Body of pancreas (tissue), 4 donors: Measurements from ENCODE around the gene CFAP46.

ENCODE experiments used
- CTCF ChIP-seq, 7 experiments: fragments of 450-650 bp in 4 of 7; fragments of 200-600 bp in 3 of 7; sonication (generic) in 3 of 7; IDR thresholded peaks; one replicate each; pipeline ENCODE4 v1.5.1; 2016 to 2019; ENCODE audit warnings: antibody characterized with exemption in 7 of 7
- POLR2A ChIP-seq, 3 donors: fragments of 450-650 bp; IDR thresholded peaks; one replicate each; pipeline ENCODE4 v1.6.1; 2016; ENCODE audit warnings: antibody characterized with exemption in 3 of 3, mild to moderate bottlenecking in 2 of 3

GRCh38 chr10:132875435-132875834, 66.9 kb downstream of the CFAP46 start:
- no peak for TF ChIP-seq CTCF (IDR thresholded peaks at IDR 0.05)
- no peak for TF ChIP-seq POLR2A (IDR thresholded peaks at IDR 0.05)
